Stimulated activated CD4-positive, alpha-beta T cell treated with anti-CD3 and anti-CD28 coated beads, TNF-alpha, amount 100 ng/mL, for 24 hours (primary cell): ENCODE data around the gene NDUFAF8.
"Not testable (repeated sequence)": the region's sequence is repeated elsewhere in the genome, so short reads cannot be mapped to it uniquely, and the experiment has no call there.

ENCODE experiments used
- DNase-seq, 3 experiments: peaks; one replicate each; pipeline ENCODE4 v3.0.0-alpha.2; 2020; ENCODE audit warnings: low read depth in 3 of 3

The NDUFAF8 gene

GRCh38 chr17:81222906-81223761, 16.0 kb upstream of the NDUFAF8 start, which contains the start of gene CEP131:
Gene CEP131 (minus strand): TSS chr17:81222965. CDS start chr17:81220056, 2,909 bp downstream.
- DNase-seq = peak; percentile 99 to 100 (median 100)

GRCh38 chr17:81223762-81224130, 15.4 kb upstream of the NDUFAF8 start:
- no peak for DNase-seq

GRCh38 chr17:81227630-81228029, 11.5 kb upstream of the NDUFAF8 start:
- not testable (repeated sequence) for DNase-seq

GRCh38 chr17:81228420-81228819, 10.7 kb upstream of the NDUFAF8 start:
- no peak for DNase-seq

- DNase-seq = no peak
Measured at GRCh38 chr17:81228834-81229665, 10.1 kb upstream of the NDUFAF8 start.

GRCh38 chr17:81229666-81229920, 9.5 kb upstream of the NDUFAF8 start:
- DNase-seq = no peak

- DNase-seq = no peak
Measured at GRCh38 chr17:81230043-81230820, 8.9 kb upstream of the NDUFAF8 start.

GRCh38 chr17:81231121-81231645, 7.9 kb upstream of the NDUFAF8 start:
- DNase-seq = no peak

GRCh38 chr17:81231766-81232581, 7.1 kb upstream of the NDUFAF8 start:
- DNase-seq = no peak

- no peak for DNase-seq
Measured at GRCh38 chr17:81232616-81233241, 6.4 kb upstream of the NDUFAF8 start.

- DNase-seq = no peak
Measured at GRCh38 chr17:81233316-81233715, 5.8 kb upstream of the NDUFAF8 start.

GRCh38 chr17:81233811-81234505, 5.2 kb upstream of the NDUFAF8 start:
- DNase-seq = no peak

GRCh38 chr17:81234506-81234855, 4.6 kb upstream of the NDUFAF8 start:
- DNase-seq = no peak

- no peak for DNase-seq
Measured at GRCh38 chr17:81234940-81235821, 3.9 kb upstream of the NDUFAF8 start.

- DNase-seq = no peak
Measured at GRCh38 chr17:81235822-81236740, 3.0 kb upstream of the NDUFAF8 start.

- DNase-seq = no peak
Measured at GRCh38 chr17:81236784-81237183, 2.3 kb upstream of the NDUFAF8 start.

GRCh38 chr17:81237591-81238489, 1.3 kb upstream of the NDUFAF8 start:
- no peak for DNase-seq
